ENCODE measurements around the gene CCL13.

The CCL13 gene

GRCh38 chr17:34360601-34361270 lies 4.5 kb downstream of the CCL13 start:
- Histone ChIP-seq H3K27ac (ENCODE audit: insufficient read depth, low read depth, low read length, poor library complexity, severe bottlenecking) (no peak overlapping the region), H3K9me3 (ENCODE audit: control insufficient read depth, low read length) (no peaks in the 10 kb centered on the region), H3K27me3 (ENCODE audit: control insufficient read depth, insufficient read depth, low read length, poor library complexity, severe bottlenecking) (no peaks in the 10 kb centered on the region), H3K4me1 (ENCODE audit: control insufficient read depth, insufficient read depth, low read length) (no peaks in the 10 kb centered on the region), H3K36me3 (ENCODE audit: control insufficient read depth, insufficient read depth, low read length) (no peaks in the 10 kb centered on the region), H3K4me3 (ENCODE audit: insufficient read depth, low read depth, low read length) (no peak overlapping the region)
- 91 to 95% methylated on average over 7 to 11 of the region's 11 CpGs for WGBS, 2 experiments

- H3K27me3 ChIP-seq (ENCODE audit: control insufficient read depth, insufficient read depth, low read length, poor library complexity, severe bottlenecking), result no peaks in the 10 kb centered on the region
- H3K9me3 ChIP-seq (ENCODE audit: control insufficient read depth, low read length), result no peaks in the 10 kb centered on the region
- 34 to 40% methylated on average over 8 of the region's 8 CpGs for WGBS, 2 experiments
- H3K27ac ChIP-seq (ENCODE audit: insufficient read depth, low read depth, low read length, poor library complexity, severe bottlenecking), result no peak overlapping the region
- H3K4me3 ChIP-seq (ENCODE audit: insufficient read depth, low read depth, low read length), result no peak overlapping the region
- no peaks in the 10 kb centered on the region for H3K4me1 ChIP-seq (ENCODE audit: control insufficient read depth, insufficient read depth, low read length)
- H3K36me3 ChIP-seq (ENCODE audit: control insufficient read depth, insufficient read depth, low read length), result no peaks in the 10 kb centered on the region
These were observed 5.3 kb downstream of the CCL13 start for GRCh38 chr17:34361478-34362061.

DNA sequence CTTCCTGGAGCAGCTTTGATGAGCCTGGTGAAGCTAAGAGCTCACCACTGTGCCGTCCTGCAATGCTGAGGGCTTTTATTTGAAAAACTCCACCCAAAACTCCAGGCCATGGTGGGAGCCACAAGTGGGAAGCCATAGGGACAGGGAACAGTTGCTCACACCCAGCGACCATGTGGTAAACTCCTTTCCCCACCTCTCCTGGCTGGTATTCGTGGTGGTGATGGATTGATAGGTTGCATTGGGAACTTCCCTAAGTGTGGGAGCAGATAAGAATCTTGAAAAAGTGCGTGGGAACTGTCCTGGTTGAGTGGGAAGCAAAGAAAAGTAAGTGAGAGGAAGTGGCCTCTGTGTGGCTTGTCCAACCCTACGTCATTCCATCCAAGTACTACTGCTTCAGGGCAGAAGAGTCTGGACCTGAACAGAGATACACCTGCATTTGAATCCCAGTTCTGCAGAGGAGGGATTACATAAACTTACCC lies 6.9 kb downstream of the CCL13 start, which contains the start of gene CCL1:
TSS of gene CCL1 (minus strand) at position 51 of the 479 bp plus-strand sequence. CDS start 72 bp downstream, outside the sequence.
- no peaks in the 10 kb centered on the region for H3K4me1 ChIP-seq (ENCODE audit: control insufficient read depth, insufficient read depth, low read length)
- 84 to 87% methylated on average over 5 of the region's 5 CpGs for WGBS, 2 experiments

DNA sequence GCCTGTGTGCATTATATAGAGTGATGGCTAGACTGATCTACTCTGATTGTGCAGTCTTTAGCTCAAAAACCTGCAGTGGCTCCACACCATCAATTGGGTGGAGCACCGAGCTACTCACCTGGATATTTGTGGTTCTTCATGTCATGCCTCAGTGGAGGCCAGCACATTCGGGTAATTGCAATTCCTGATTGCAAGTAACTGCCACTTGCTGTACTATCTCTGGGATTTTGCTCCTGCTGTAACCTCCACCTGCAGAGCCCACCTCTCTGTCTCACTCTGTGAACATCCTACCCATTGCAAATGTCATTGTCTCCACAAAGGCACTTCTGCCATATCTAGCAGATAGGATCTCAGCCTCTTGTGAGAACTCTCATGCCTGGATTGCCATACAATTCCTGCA lies 8.5 kb downstream of the CCL13 start:
- 92 to 93% methylated on average over 2 of the region's 2 CpGs for WGBS, 2 experiments
- Histone ChIP-seq H3K4me3 (ENCODE audit: insufficient read depth, low read depth, low read length) (no peak overlapping the region), H3K27ac (ENCODE audit: insufficient read depth, low read depth, low read length, poor library complexity, severe bottlenecking) (no peak overlapping the region), H3K9me3 (ENCODE audit: control insufficient read depth, low read length) (no peaks in the 10 kb centered on the region), H3K36me3 (ENCODE audit: control insufficient read depth, insufficient read depth, low read length) (no peaks in the 10 kb centered on the region), H3K4me1 (ENCODE audit: control insufficient read depth, insufficient read depth, low read length) (no peaks in the 10 kb centered on the region), H3K27me3 (ENCODE audit: control insufficient read depth, insufficient read depth, low read length, poor library complexity, severe bottlenecking) (no peaks in the 10 kb centered on the region)

More for the DNA sequence above, 6.9 kb downstream of the CCL13 start, which contains the start of gene CCL1:
- Histone ChIP-seq H3K27ac (ENCODE audit: insufficient read depth, low read depth, low read length, poor library complexity, severe bottlenecking) (no peak within 1 kb of the TSS), H3K9me3 (ENCODE audit: control insufficient read depth, low read length) (no peaks in the 10 kb centered on the region), H3K27me3 (ENCODE audit: control insufficient read depth, insufficient read depth, low read length, poor library complexity, severe bottlenecking) (no peaks in the 10 kb centered on the region), H3K36me3 (ENCODE audit: control insufficient read depth, insufficient read depth, low read length) (no peaks in the 10 kb centered on the region), H3K4me3 (ENCODE audit: insufficient read depth, low read depth, low read length) (no peak within 1 kb of the TSS)

DNA sequence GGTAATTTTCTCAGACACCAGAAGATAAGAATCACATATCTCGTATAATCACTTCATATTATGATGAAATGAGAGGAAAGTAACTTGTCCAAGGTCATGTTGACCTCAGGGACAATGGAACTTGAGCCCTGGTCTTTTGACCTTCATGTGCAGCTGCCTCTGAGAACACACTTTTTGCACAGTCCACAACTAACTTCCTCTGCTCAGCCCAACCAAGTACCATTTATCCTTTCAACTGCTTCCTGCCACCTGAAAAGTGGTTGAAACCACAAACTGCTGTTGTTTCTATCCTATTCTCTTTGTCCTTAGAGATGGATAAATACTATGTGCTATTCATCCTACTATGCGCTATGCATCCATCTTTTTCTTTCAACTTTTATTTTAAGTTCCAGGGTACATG lies 9.1 kb downstream of the CCL13 start:
- no peak overlapping the region for H3K27ac ChIP-seq (ENCODE audit: insufficient read depth, low read depth, low read length, poor library complexity, severe bottlenecking)
- H3K4me1 ChIP-seq (ENCODE audit: control insufficient read depth, insufficient read depth, low read length), result no peaks in the 10 kb centered on the region
- H3K36me3 ChIP-seq (ENCODE audit: control insufficient read depth, insufficient read depth, low read length), result no peaks in the 10 kb centered on the region
- no peaks in the 10 kb centered on the region for H3K27me3 ChIP-seq (ENCODE audit: control insufficient read depth, insufficient read depth, low read length, poor library complexity, severe bottlenecking)
- no peaks in the 10 kb centered on the region for H3K9me3 ChIP-seq (ENCODE audit: control insufficient read depth, low read length)
- no peak overlapping the region for H3K4me3 ChIP-seq (ENCODE audit: insufficient read depth, low read depth, low read length)
- WGBS, 2 experiments, result 95 to 100% methylated on average over 1 to 2 of the region's 2 CpGs

GRCh38 chr17:34366010-34366409 lies 9.7 kb downstream of the CCL13 start:
- no peaks in the 10 kb centered on the region for H3K27me3 ChIP-seq (ENCODE audit: control insufficient read depth, insufficient read depth, low read length, poor library complexity, severe bottlenecking)

DNA sequence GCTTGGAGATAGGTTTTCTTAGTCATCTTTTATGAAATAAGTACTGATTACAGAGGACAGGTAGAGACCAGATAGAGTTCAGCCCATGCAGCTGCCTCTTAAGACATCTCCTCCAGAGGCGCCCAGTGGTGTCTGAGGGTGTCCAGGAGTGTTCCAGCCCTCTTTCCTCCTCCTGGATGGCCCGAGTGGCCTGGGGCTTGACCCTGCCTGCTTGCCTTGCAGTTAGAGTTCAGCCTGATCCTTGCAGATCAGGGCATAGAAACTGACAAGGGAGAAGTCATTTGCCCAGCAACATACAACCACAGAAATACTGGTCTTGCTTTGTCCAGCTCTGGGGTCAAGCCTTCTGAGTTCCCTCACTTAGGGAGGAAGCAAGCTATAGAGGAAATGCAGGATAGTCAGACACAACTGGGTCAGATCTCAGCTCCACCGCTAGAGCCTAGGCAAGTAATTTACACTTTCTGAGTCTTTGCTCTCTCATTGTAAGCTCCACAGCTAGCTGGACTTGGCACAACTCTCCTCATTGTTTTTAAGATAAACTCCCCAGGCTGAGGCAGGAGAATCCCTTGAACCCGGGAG lies 10.3 kb downstream of the CCL13 start:
- no peaks in the 10 kb centered on the region for H3K27me3 ChIP-seq (ENCODE audit: control insufficient read depth, insufficient read depth, low read length, poor library complexity, severe bottlenecking)
- H3K27ac ChIP-seq (ENCODE audit: insufficient read depth, low read depth, low read length, poor library complexity, severe bottlenecking), result no peak overlapping the region
- no peaks in the 10 kb centered on the region for H3K4me1 ChIP-seq (ENCODE audit: control insufficient read depth, insufficient read depth, low read length)
- no peak overlapping the region for H3K4me3 ChIP-seq (ENCODE audit: insufficient read depth, low read depth, low read length)
- WGBS, 2 experiments, result 83 to 90% methylated on average over 4 of the region's 4 CpGs
- no peaks in the 10 kb centered on the region for H3K9me3 ChIP-seq (ENCODE audit: control insufficient read depth, low read length)
- no peaks in the 10 kb centered on the region for H3K36me3 ChIP-seq (ENCODE audit: control insufficient read depth, insufficient read depth, low read length)

More at GRCh38 chr17:34366010-34366409, 9.7 kb downstream of the CCL13 start:
- Histone ChIP-seq H3K4me3 (ENCODE audit: insufficient read depth, low read depth, low read length) (no peak overlapping the region), H3K36me3 (ENCODE audit: control insufficient read depth, insufficient read depth, low read length) (no peaks in the 10 kb centered on the region), H3K9me3 (ENCODE audit: control insufficient read depth, low read length) (no peaks in the 10 kb centered on the region), H3K27ac (ENCODE audit: insufficient read depth, low read depth, low read length, poor library complexity, severe bottlenecking) (no peak overlapping the region), H3K4me1 (ENCODE audit: control insufficient read depth, insufficient read depth, low read length) (no peaks in the 10 kb centered on the region)
- 28 to 33% methylated on average over 1 of the region's 1 CpG for WGBS, 2 experiments

- 91 to 92% methylated on average over 9 of the region's 9 CpGs for WGBS, 2 experiments
- Histone ChIP-seq H3K36me3 (ENCODE audit: control insufficient read depth, insufficient read depth, low read length) (no peaks in the 10 kb centered on the region), H3K4me3 (ENCODE audit: insufficient read depth, low read depth, low read length) (no peak overlapping the region), H3K4me1 (ENCODE audit: control insufficient read depth, insufficient read depth, low read length) (no peaks in the 10 kb centered on the region), H3K9me3 (ENCODE audit: control insufficient read depth, low read length) (no peaks in the 10 kb centered on the region), H3K27me3 (ENCODE audit: control insufficient read depth, insufficient read depth, low read length, poor library complexity, severe bottlenecking) (no peaks in the 10 kb centered on the region), H3K27ac (ENCODE audit: insufficient read depth, low read depth, low read length, poor library complexity, severe bottlenecking) (no peak overlapping the region)
These were observed 11.4 kb downstream of the CCL13 start for GRCh38 chr17:34367486-34368195.

- H3K27ac ChIP-seq (ENCODE audit: insufficient read depth, low read depth, low read length, poor library complexity, severe bottlenecking), result no peak overlapping the region
- no peaks in the 10 kb centered on the region for H3K9me3 ChIP-seq (ENCODE audit: control insufficient read depth, low read length)
- no peak overlapping the region for H3K4me3 ChIP-seq (ENCODE audit: insufficient read depth, low read depth, low read length)
- H3K27me3 ChIP-seq (ENCODE audit: control insufficient read depth, insufficient read depth, low read length, poor library complexity, severe bottlenecking), result no peaks in the 10 kb centered on the region
- H3K36me3 ChIP-seq (ENCODE audit: control insufficient read depth, insufficient read depth, low read length), result no peaks in the 10 kb centered on the region
- no peaks in the 10 kb centered on the region for H3K4me1 ChIP-seq (ENCODE audit: control insufficient read depth, insufficient read depth, low read length)
- WGBS, 2 experiments, result 90 to 93% methylated on average over 9 of the region's 9 CpGs
These were observed 12.1 kb downstream of the CCL13 start for GRCh38 chr17:34368196-34368945.
